IPS-NIHi7 (cell line): ENCODE results near the gene TRPV3.
A peak's percentile ranks its signal among the peaks of the same experiment; 100 is the strongest.
"Not testable (repeated sequence)": the region's sequence is repeated elsewhere in the genome, so short reads cannot be mapped to it uniquely, and the experiment has no call there.

ENCODE experiments used
- DNase-seq: peaks from one replicate; pipeline ENCODE4 v3.0.0; 2012; ENCODE audit warnings: mixed read lengths; ENCODE audit errors: extremely low spot score

The TRPV3 gene

GRCh38 chr17:3557768-3558583 lies at the start of gene TRPV3:
Gene TRPV3 (minus strand): TSS chr17:3557812. CDS start chr17:3554850, 2,962 bp downstream.
- no peak for DNase-seq

- DNase-seq: no peak
These were observed 46.3 kb upstream of the TRPV3 start for GRCh38 chr17:3603870-3604259.

GRCh38 chr17:3603119-3603869 lies 45.7 kb upstream of the TRPV3 start:
- DNase-seq: no peak

DNA sequence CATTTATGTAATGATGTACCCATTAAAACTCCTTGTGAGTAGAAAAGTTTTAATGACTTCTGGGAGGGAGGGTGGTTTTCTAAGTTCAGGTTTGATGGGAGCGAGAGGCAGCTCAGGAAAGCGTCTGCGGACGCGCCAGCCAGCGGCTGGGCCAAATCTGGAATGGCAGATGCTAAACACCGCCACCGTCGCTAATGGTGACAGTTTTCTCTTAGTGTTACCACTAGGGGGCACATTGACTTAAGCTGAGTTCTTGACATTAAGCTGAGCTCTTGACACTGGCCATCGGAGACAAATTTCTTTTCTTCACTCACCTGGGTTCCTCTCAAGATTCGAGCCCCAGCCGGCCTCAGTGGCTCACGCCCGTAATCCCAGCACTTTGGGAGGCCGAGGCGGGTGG lies 44.9 kb upstream of the TRPV3 start:
- peak; percentile 85 for DNase-seq

GRCh38 chr17:3600529-3601205 lies 43.1 kb upstream of the TRPV3 start:
- no peak for DNase-seq

GRCh38 chr17:3598078-3598477 lies 40.5 kb upstream of the TRPV3 start:
- no peak for DNase-seq

DNA sequence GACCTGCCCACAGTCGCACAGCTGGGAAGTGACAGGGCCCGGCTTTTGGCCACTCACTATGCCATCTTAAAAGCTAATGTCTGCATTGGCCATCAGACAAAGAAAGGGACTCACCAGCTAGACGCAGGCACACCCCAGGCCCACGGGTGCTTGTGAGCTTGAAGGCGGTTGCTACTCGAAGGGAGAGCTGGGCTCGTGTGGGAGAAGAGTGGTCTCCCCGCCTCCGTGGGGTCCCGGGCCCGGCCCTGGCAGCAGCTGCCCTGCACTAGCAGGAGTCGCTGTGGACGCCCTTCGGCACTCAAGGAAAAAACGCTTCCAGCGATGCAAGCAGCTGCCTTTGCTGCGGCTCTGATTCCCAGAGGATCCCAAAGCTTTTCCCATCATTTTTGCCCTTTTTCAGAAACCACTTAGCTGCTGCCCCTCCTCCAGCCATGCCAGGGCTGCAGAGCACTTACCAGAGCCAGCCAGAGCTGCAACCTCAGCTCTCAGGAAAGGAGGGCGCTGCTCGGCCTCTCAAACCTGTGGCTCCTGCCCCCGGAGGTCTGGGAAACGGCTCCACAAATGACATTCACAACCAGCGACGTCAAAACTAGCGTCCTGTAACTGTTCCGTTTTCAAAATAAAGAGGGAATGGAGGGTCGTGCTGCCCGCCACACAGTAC lies 39.3 kb upstream of the TRPV3 start:
- no peak for DNase-seq

GRCh38 chr17:3594976-3595375 lies 37.4 kb upstream of the TRPV3 start:
- no peak for DNase-seq

DNA sequence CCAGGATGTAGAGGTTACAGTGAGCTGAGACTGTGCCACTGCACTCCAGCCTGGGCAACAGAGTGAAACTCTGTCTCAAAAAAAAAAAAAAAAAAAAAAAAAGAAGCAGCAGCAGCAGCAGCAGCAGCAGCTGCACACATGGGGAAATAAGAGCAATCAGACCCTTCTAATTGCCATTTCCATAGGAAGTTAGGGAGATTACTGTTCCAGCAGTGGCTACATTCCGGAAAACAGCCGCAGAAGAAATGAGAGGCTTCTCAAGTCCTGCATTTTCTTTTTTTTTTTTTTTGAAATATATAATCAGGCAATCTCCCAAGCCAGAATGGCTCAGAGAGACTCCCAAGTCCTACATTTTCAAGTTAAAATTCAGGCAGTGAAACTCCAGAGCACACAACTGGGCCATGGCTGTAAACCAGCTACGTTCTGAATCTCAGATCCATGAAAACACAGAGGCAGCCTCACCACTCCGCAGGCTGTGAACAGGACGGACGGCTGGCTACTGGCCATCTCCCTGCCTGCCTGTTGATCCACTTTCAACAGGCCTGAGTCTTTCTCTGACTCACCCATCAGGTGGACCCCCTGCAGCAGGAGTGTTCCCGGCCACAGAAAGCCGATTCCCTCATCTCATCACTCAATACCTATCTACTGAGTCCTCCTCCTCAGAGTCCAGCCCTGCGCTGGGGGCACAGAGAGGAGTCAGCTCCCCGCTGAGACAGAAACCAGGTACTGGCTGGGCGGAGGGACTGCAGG lies 36.6 kb upstream of the TRPV3 start:
- DNase-seq: no peak

DNA sequence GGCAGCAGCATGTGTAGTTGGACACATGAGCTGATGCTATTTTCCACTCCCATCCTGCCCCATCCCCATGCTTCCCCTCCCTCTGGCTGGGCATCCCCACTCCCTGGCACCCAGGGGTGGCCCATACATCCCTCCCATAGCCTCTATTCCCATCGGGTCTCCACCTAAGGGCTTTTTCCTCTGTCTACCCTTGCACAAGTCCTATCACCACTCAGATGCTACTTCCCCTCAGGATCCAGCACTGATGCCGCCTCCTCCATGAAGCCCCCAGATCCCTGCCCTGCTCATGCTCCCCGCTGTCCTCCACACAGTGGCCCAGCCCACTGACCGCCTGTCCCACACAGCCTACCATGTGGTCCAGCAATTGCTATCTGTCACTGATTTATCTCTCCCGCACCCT lies 35.8 kb upstream of the TRPV3 start:
- no peak for DNase-seq

DNA sequence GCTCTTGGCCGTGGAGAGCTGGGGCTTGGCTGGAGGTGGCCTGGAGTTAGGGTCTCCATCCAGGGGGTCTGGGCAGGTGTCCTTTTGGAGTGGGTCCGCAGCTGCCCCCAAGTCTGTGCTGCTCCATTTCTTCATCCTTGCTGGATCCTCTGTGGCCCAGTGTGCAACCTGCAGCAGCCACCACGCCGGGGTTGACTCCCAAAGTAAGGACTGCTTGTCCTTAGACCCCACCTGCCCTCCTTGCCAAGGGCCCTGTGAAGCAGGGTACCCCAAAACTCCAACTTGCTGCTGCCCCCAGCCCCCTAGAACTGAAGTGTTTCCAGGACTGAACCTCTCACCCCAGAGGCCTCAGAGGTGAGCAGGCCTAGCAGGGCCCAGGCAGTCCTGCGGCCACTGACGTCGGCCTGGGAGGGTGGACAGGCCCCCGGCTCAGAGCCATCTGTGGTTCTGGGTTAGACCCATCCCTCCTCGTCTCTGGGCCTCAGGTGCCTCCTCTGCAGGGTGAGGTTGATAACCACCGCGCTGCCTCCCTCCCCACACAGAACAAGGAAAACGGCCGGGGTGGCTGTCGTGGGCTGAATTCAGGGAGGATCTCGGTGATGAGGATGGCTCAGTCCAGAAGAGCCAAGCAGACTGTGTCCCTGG lies 34.7 kb upstream of the TRPV3 start:
- DNase-seq: no peak

- DNase-seq: no peak
These were observed 33.2 kb upstream of the TRPV3 start for GRCh38 chr17:3590768-3591167.

DNA sequence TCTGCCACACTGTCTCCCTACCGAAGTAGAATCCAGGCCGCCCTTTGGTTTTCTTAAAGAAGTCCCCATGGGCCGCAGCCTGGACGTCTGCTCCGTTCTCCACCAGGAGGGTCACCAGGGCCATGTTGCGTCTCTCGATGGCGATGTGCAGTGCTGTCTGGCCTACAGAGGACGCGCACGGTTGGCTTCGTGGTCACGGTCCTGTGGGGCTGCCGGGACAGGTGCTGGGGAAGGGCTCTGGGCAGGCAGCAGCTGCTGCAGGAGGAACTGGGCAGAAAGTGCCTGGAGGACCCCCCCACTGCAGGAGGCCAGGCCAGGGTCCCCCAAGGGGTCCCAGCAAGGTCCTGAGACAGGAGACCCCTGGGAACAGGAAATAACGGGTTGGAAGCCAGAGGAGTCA lies 32.6 kb upstream of the TRPV3 start:
- DNase-seq: no peak

DNA sequence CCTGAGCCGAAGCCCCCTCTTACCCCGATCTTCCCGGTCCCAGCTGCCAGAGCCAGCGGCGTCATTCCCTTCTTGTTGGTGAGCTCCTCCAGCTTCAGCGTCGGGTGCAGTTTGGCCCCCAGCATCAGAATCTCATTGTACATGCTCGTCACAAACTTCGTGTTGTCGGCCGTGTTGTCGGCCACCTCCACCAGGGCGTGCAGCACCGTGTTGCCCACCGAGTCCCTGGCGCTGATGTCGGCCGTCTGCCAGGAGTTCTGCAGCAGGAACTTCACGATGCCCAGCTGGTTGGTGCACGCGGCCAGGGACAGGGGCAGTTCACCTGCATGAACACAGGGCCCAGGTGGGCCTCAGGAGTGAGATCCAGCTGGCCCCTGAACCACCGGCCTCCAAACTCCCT lies 32.2 kb upstream of the TRPV3 start:
- no peak for DNase-seq

DNA sequence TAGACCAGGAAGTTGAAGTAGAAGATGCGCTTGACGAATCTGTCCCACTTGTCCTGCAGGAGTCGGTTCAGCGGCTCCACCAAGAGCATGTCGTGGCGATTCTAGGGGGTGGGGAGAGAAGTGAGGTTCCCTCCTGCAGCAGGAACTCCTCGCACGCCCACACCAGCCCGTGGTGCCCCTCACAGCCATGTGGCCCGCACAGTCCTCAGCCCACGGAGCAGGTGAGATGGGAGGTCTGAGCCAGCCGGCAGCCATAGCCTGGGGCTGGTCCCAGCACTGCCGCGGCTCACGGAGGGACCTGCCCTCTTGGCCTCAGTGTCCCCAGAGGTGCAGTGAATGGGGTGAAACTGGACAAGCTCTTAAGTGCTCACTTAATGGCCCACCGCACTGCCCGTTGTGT lies 28.2 kb upstream of the TRPV3 start:
- DNase-seq: no peak

DNA sequence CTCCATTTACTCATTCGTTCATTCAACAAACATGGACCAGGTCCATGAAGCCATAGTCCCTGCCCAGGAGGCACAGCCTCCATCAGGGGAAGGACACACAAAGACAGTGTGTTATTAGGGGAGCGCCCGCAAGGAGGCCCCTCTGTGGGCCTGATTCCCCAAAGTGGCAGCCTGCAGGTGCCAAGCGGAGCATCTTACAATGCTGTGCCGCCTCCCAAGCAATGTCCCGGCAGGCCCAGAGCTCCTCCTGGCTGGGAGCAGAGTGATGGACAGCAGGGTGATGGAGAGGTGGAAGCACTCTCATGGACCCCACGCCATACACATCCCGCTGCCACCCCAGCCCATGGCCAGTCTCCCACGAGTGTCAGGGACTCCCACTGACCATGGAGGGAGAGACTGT lies 25.8 kb upstream of the TRPV3 start:
- no peak for DNase-seq

DNA sequence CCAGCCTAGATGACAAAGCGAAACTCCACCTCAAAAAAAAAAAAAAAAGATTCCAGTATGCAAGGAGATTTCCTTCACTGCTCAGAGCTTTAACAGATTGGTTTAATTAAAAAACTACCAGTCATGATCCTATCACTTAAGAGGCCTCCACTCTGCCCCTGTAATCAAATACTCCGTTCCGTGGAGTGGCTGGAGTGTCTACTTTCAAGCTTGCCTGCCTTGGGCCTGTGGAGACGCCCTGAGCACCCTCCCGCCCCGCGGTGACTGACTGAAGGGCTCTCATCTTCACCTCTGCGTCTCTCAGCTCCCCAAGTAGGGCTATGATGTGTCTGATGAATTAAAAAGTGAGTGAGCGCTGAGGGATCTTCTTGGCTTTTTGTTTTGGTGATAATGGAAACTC lies 25.3 kb upstream of the TRPV3 start:
- no peak for DNase-seq

- DNase-seq: not testable (repeated sequence)
These were observed 21.1 kb upstream of the TRPV3 start for GRCh38 chr17:3578667-3579066.

GRCh38 chr17:3576970-3577369 lies 19.4 kb upstream of the TRPV3 start:
- no peak for DNase-seq

GRCh38 chr17:3575511-3575910 lies 17.9 kb upstream of the TRPV3 start:
- no peak for DNase-seq

DNA sequence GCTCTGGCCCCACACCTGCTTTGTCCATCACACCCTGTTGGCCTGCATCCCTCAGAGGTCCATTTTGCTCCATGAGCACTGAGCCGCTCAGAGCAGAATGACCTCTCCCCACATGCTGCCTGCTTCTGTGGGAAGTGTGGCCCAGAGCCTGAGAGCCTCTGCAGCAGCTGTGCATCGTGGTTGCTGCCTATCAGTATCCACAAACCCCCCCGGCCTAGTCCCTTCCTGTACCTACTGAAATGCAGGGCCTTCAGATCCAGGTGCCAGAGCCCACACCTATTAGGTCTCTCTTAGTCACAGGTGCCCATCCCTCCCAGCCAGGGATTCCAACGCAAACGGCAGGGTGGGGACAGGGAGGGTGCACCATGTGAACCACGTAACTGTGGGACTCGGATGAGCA lies 16.6 kb upstream of the TRPV3 start:
- DNase-seq: no peak
